Tibial nerve (tissue), 4 donors: ENCODE results near the gene ADAMTS2.

ENCODE experiments used
- CTCF ChIP-seq, 5 experiments: fragments of 200-600 bp in 3 of 5; fragments of 450-650 bp in 2 of 5; sonication (generic) in 3 of 5; IDR thresholded peaks; one replicate each; pipeline ENCODE4 v1.5.1; 2016 to 2019; ENCODE audit warnings: antibody characterized with exemption in 5 of 5, mild to moderate bottlenecking in 3 of 5, moderate library complexity in 2 of 5
- EP300 ChIP-seq, 2 donors: sonication (generic); formaldehyde crosslinking; IDR thresholded peaks; one replicate each; pipeline ENCODE4 v1.6.1; 2017; ENCODE audit warnings: antibody characterized with exemption in 2 of 2, mild to moderate bottlenecking in 1 of 2

GRCh38 chr5:179373961-179374505, 28.8 kb upstream of the ADAMTS2 start:
- TF ChIP-seq CTCF (IDR thresholded peaks at IDR 0.05) (no peak), EP300 (IDR thresholded peaks at IDR 0.05) (no peak)
